Fibroblast of lung (primary cell): ENCODE measurements around the gene GNAI1. TPM values are rescaled to one million over a fixed set of nuclear protein-coding genes. Genes with fewer than 3 reads are reported as not detected.

Experiments
- DNase-seq, 2 donors: peaks; one replicate each; pipeline versions ENCODE4 v3.0.0 to v3.0.0-alpha.2; 2010; ENCODE audit warnings: low read depth in 2 of 2
- H2AFZ ChIP-seq: 2 replicates; pipeline ENCODE4 v1.5.1; 2012; ENCODE audit warnings: low read length, control low read depth, inconsistent platforms
- H3K27ac ChIP-seq: 2 replicates; pipeline ENCODE4 v1.5.1; 2011; ENCODE audit warnings: low read length, control low read depth; ENCODE audit not compliant: insufficient read depth
- H3K27me3 ChIP-seq: 2 replicates; pipeline ENCODE4 v1.5.1; 2011; ENCODE audit warnings: mild to moderate bottlenecking, low read length; ENCODE audit not compliant: control insufficient read depth, insufficient read depth
- H3K36me3 ChIP-seq: 2 replicates; pipeline ENCODE4 v1.5.1; 2011; ENCODE audit warnings: low read length; ENCODE audit not compliant: control insufficient read depth, insufficient read depth
- H3K4me1 ChIP-seq: 2 replicates; pipeline ENCODE4 v1.5.1; 2011; ENCODE audit warnings: low read length; ENCODE audit not compliant: control insufficient read depth, insufficient read depth; ENCODE audit errors: extremely low read depth
- H3K4me2 ChIP-seq: 2 replicates; pipeline ENCODE4 v1.5.1; 2011; ENCODE audit warnings: low read length, control low read depth; ENCODE audit not compliant: insufficient read depth; ENCODE audit errors: extremely low read depth
- H3K4me3 ChIP-seq, 4 experiments: fragments of 200-600 bp in 1 of 4; sonication (generic) in 1 of 4; replicated peaks in 1 of 4; 2 replicates each; pipeline ENCODE4 v1.5.1; 2011 to 2016; ENCODE audit warnings: low read length in 4 of 4, low read depth in 3 of 4, mild to moderate bottlenecking in 3 of 4, control low read depth in 2 of 4, inconsistent platforms in 1 of 4, mixed read lengths in 1 of 4; ENCODE audit not compliant: insufficient read depth in 1 of 4; ENCODE audit errors: control extremely low read depth in 1 of 4
- H3K79me2 ChIP-seq: 2 replicates; pipeline ENCODE4 v1.5.1; 2012; ENCODE audit warnings: mild to moderate bottlenecking, low read length, inconsistent platforms; ENCODE audit not compliant: control insufficient read depth, insufficient read depth
- H3K9ac ChIP-seq: 2 replicates; pipeline ENCODE4 v1.5.1; 2011; ENCODE audit warnings: mild to moderate bottlenecking, low read length, control low read depth; ENCODE audit not compliant: insufficient read depth
- H3K9me3 ChIP-seq: 2 replicates; pipeline ENCODE4 v1.5.1; 2012; ENCODE audit warnings: low read depth, low read length; ENCODE audit not compliant: control insufficient read depth, insufficient read depth
- H4K20me1 ChIP-seq: 2 replicates; pipeline ENCODE4 v1.5.1; 2011; ENCODE audit warnings: low read length; ENCODE audit not compliant: control insufficient read depth, insufficient read depth; ENCODE audit errors: extremely low read depth
- EZH2 ChIP-seq: IDR thresholded peaks from 2 replicates; pipeline ENCODE4 v1.5.1; 2012; ENCODE audit warnings: low read length, control low read depth, mild to moderate bottlenecking; ENCODE audit errors: missing control alignments
- polyA plus RNA-seq, 2 donors: library from polyadenylated mRNA; depleted of rRNA in 1 of 2; stranded (reverse) in 1 of 2; unstranded in 1 of 2; fragments of >200 nt; gene quantifications; 2 replicates each; pipeline ENCODE4 v1.2.1, GENCODE V29; 2011 to 2012; ENCODE audit warnings: missing spikeins in 1 of 2
- total RNA-seq: library from RNA; depleted of rRNA; stranded (reverse); fragments of >200 nt; gene quantifications from 2 replicates; pipeline ENCODE4 v1.2.1, GENCODE V29; 2014
- TF ChIP-seq, protein P1 (sequence below), 2 donors: IDR thresholded peaks in 1 of 2; conservative IDR thresholded peaks in 1 of 2; 1 replicate in 1 of 2; 2 replicates in 1 of 2; pipeline ENCODE4 v1.5.1; 2011 to 2012; ENCODE audit warnings: low read length in 2 of 2, control low read depth in 1 of 2, inconsistent platforms in 1 of 2, low read depth in 1 of 2, mild to moderate bottlenecking in 1 of 2

The GNAI1 gene
- total and polyA plus RNA-seq, 2 donors (not counting 1 experiment from before 2014, with no cell fraction given) = 68.9 to 81.8 TPM

DNA sequence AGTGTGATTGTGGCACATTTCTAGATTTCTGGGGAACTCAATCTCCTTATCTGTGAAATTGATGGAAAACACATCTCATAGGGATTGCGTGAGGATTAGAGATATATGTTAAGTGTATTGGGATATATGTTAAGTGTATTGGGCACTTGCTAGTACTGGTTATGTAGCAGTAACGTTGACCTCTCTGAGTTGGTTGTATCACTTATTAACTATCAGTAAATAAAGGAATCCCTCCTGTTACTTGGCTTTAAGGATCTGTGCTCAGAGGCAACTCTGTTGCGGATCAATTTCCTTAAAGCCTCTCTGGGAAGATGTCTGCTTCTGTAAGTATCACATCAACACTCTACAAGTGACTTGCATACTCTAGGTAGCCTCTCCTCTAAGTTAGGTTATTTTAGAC is 25.2 kb downstream of the GNAI1 start:
- DNase-seq = no peak
- H3K36me3 ChIP-seq = no peaks in the 10 kb centered on the region
- no peak for TF ChIP-seq EZH2
- TF ChIP-seq, protein P1, sequence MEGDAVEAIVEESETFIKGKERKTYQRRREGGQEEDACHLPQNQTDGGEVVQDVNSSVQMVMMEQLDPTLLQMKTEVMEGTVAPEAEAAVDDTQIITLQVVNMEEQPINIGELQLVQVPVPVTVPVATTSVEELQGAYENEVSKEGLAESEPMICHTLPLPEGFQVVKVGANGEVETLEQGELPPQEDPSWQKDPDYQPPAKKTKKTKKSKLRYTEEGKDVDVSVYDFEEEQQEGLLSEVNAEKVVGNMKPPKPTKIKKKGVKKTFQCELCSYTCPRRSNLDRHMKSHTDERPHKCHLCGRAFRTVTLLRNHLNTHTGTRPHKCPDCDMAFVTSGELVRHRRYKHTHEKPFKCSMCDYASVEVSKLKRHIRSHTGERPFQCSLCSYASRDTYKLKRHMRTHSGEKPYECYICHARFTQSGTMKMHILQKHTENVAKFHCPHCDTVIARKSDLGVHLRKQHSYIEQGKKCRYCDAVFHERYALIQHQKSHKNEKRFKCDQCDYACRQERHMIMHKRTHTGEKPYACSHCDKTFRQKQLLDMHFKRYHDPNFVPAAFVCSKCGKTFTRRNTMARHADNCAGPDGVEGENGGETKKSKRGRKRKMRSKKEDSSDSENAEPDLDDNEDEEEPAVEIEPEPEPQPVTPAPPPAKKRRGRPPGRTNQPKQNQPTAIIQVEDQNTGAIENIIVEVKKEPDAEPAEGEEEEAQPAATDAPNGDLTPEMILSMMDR (conservative IDR thresholded peaks at IDR 0.05 in 1 of 2, IDR thresholded peaks at IDR 0.05 in 1 of 2; ENCODE audit: low read depth in 1 of 2, low read length in 2 of 2) = no peak
- peaks cover 74% of the 10 kb centered on the region for H3K79me2 ChIP-seq
- H3K9me3 ChIP-seq = no peaks in the 10 kb centered on the region
- H3K27me3 ChIP-seq = no peaks in the 10 kb centered on the region
- no peak overlapping the region for H3K4me3 ChIP-seq
- H3K9ac ChIP-seq = no peak overlapping the region
- no peak overlapping the region for H3K27ac ChIP-seq
- H3K4me1 ChIP-seq = no peaks in the 10 kb centered on the region
- no peak overlapping the region for H2AFZ ChIP-seq
- no peak overlapping the region for H3K4me2 ChIP-seq
- no peaks in the 10 kb centered on the region for H4K20me1 ChIP-seq

DNA sequence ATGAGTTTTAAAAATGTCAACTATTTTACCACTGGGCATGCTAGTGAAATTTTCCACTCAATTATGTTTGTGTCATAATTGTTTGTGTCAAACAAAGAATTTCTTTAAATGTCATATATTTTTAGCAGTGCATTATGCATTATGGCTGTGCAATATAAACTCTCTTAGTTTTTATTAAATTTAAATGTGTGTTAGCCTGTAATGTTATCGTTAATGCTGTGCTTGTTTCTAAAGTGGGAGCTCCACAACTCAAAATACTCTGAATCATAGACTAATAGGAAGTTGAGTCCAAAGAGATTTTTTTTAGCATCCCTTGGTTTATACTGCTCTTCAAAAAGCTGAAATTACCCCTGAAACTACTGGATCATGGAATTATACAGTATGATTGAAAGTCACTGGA is 26.8 kb downstream of the GNAI1 start:
- TF ChIP-seq, protein P1 (conservative IDR thresholded peaks at IDR 0.05 in 1 of 2, IDR thresholded peaks at IDR 0.05 in 1 of 2; ENCODE audit: low read depth in 1 of 2, low read length in 2 of 2) = no peak
- TF ChIP-seq EZH2 = no peak
- H3K9ac ChIP-seq = no peak overlapping the region
- no peaks in the 10 kb centered on the region for H3K4me1 ChIP-seq
- H3K27ac ChIP-seq = no peak overlapping the region
- H3K4me3 ChIP-seq = no peak overlapping the region
- H3K36me3 ChIP-seq = no peaks in the 10 kb centered on the region
- DNase-seq = no peak
- no peaks in the 10 kb centered on the region for H4K20me1 ChIP-seq
- no peak overlapping the region for H3K4me2 ChIP-seq
- H3K9me3 ChIP-seq = no peaks in the 10 kb centered on the region
- H2AFZ ChIP-seq = no peak overlapping the region
- H3K27me3 ChIP-seq = no peaks in the 10 kb centered on the region
- peaks cover 74% of the 10 kb centered on the region for H3K79me2 ChIP-seq

DNA sequence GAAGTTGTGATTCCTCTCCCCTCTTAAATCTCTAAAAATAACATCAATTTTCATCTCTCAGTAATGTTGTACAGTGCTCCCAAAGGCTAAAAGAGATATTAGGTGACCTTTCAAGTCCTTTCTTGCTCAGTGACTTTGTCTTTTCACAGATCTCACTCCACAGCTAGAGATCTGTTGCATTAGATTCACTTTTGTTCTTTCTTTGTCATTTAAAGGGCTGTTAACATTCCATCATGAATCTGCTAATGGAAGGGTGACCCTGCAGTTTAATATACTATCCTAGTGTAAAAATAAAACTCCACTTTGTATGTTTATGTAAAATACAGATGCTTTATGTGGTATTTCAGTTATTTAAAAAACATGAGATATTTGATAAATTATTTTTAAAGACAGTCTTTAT is 30.5 kb downstream of the GNAI1 start:
- H3K79me2 ChIP-seq = peaks cover 56% of the 10 kb centered on the region
- H4K20me1 ChIP-seq = no peaks in the 10 kb centered on the region
- no peak overlapping the region for H3K4me2 ChIP-seq
- TF ChIP-seq EZH2 = no peak
- TF ChIP-seq, protein P1 (conservative IDR thresholded peaks at IDR 0.05 in 1 of 2, IDR thresholded peaks at IDR 0.05 in 1 of 2; ENCODE audit: low read depth in 1 of 2, low read length in 2 of 2) = no peak
- no peak overlapping the region for H3K4me3 ChIP-seq
- H3K9me3 ChIP-seq = no peaks in the 10 kb centered on the region
- no peak overlapping the region for H2AFZ ChIP-seq
- H3K27ac ChIP-seq = no peak overlapping the region
- no peaks in the 10 kb centered on the region for H3K4me1 ChIP-seq
- no peak for DNase-seq
- H3K36me3 ChIP-seq = no peaks in the 10 kb centered on the region
- H3K9ac ChIP-seq = no peak overlapping the region
- H3K27me3 ChIP-seq = no peaks in the 10 kb centered on the region
